Loucy (cell line): Measurements from ENCODE around the gene C1QL1.

Experiments used
- EZH2phosphoT487 ChIP-seq: fragments of 200-600 bp; IDR thresholded peaks from 2 replicates; pipeline ENCODE4 v1.6.1; 2018; ENCODE audit warnings: antibody characterized with exemption, mild to moderate bottlenecking, moderate library complexity, borderline replicate concordance
- TF ChIP-seq, protein P1 (sequence below): fragments of 200-600 bp; sonication (generic); conservative IDR thresholded peaks from 2 replicates; pipeline ENCODE4 v1.5.1; 2014; ENCODE audit warnings: mild to moderate bottlenecking, antibody characterized with exemption, low read length

- TF ChIP-seq, protein P1, sequence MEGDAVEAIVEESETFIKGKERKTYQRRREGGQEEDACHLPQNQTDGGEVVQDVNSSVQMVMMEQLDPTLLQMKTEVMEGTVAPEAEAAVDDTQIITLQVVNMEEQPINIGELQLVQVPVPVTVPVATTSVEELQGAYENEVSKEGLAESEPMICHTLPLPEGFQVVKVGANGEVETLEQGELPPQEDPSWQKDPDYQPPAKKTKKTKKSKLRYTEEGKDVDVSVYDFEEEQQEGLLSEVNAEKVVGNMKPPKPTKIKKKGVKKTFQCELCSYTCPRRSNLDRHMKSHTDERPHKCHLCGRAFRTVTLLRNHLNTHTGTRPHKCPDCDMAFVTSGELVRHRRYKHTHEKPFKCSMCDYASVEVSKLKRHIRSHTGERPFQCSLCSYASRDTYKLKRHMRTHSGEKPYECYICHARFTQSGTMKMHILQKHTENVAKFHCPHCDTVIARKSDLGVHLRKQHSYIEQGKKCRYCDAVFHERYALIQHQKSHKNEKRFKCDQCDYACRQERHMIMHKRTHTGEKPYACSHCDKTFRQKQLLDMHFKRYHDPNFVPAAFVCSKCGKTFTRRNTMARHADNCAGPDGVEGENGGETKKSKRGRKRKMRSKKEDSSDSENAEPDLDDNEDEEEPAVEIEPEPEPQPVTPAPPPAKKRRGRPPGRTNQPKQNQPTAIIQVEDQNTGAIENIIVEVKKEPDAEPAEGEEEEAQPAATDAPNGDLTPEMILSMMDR: no peak
- no peak for TF ChIP-seq EZH2phosphoT487
These were observed 28.2 kb upstream of the C1QL1 start for GRCh38 chr17:44996304-44996703.
